Measurements from ENCODE around the gene CEACAM3.
"Not testable (repeated sequence)": the region's sequence is repeated elsewhere in the genome, so short reads cannot be mapped to it uniquely, and the experiment has no call there.

CEACAM3 gene

GRCh38 chr19:41796362-41796761 is at the start of gene CEACAM3:
CEACAM3 (plus strand) TSS chr19:41796587; CDS start chr19:41796678, 91 bp downstream.
- no peak for DNase-seq

GRCh38 chr19:41746593-41747227 is 49.7 kb upstream of the CEACAM3 start:
- DNase-seq, result peak; percentile 25

- DNase-seq, result no peak
Measured at GRCh38 chr19:41748012-41748411, 48.4 kb upstream of the CEACAM3 start.

- DNase-seq, result not testable (repeated sequence)
Measured at GRCh38 chr19:41750248-41751134, 45.9 kb upstream of the CEACAM3 start.

GRCh38 chr19:41753159-41753558 is 43.2 kb upstream of the CEACAM3 start:
- peak; percentile 9 for DNase-seq

GRCh38 chr19:41753936-41754529 is 42.4 kb upstream of the CEACAM3 start:
- peak; percentile 43 for DNase-seq

- DNase-seq, result no peak
Measured at GRCh38 chr19:41755328-41755913, 41.0 kb upstream of the CEACAM3 start, which contains the start of gene CEACAM6. CEACAM6 (plus strand) TSS chr19:41755530; CDS start chr19:41755639, 109 bp downstream.

GRCh38 chr19:41758846-41759245 is 37.5 kb upstream of the CEACAM3 start:
- DNase-seq, result no peak

- DNase-seq, result no peak
Measured at GRCh38 chr19:41767115-41767514, 29.3 kb upstream of the CEACAM3 start.

- DNase-seq, result not testable (repeated sequence)
Measured at GRCh38 chr19:41768105-41768504, 28.3 kb upstream of the CEACAM3 start.

- no peak for DNase-seq
Measured at GRCh38 chr19:41769608-41770007, 26.8 kb upstream of the CEACAM3 start.

- DNase-seq, result no peak
Measured at GRCh38 chr19:41771410-41771809, 25.0 kb upstream of the CEACAM3 start.

- DNase-seq, result no peak
Measured at GRCh38 chr19:41774515-41774980, 21.8 kb upstream of the CEACAM3 start.

- DNase-seq, result no peak
Measured at GRCh38 chr19:41776700-41777099, 19.7 kb upstream of the CEACAM3 start.

- DNase-seq, result no peak
Measured at GRCh38 chr19:41783612-41784011, 12.8 kb upstream of the CEACAM3 start.

- no peak for DNase-seq
Measured at GRCh38 chr19:41784312-41784711, 12.1 kb upstream of the CEACAM3 start.

- DNase-seq, result no peak
Measured at GRCh38 chr19:41784743-41785142, 11.6 kb upstream of the CEACAM3 start.

GRCh38 chr19:41785653-41786052 is 10.7 kb upstream of the CEACAM3 start:
- peak; percentile 16 for DNase-seq

- no peak for DNase-seq
Measured at GRCh38 chr19:41787055-41787454, 9.3 kb upstream of the CEACAM3 start.

- not testable (repeated sequence) for DNase-seq
Measured at GRCh38 chr19:41788518-41788917, 7.9 kb upstream of the CEACAM3 start.

GRCh38 chr19:41789053-41789452 is 7.3 kb upstream of the CEACAM3 start:
- not testable (repeated sequence) for DNase-seq

GRCh38 chr19:41792513-41793413 is 3.6 kb upstream of the CEACAM3 start:
- no peak for DNase-seq
